C4-2B (cell line): ENCODE data around the gene ARSA.
"Not testable (repeated sequence)": the region's sequence is repeated elsewhere in the genome, so short reads cannot be mapped to it uniquely, and the experiment has no call there.

Experiments used
- H3K27ac ChIP-seq: fragments of 450-650 bp; 2 replicates; pipeline ENCODE4 v1.5.1; 2017
- CTCF ChIP-seq: fragments of 450-650 bp; conservative IDR thresholded peaks from 2 replicates; pipeline ENCODE4 v1.5.1; 2017; ENCODE audit warnings: mild to moderate bottlenecking
- ZFX ChIP-seq: fragments of 450-650 bp; IDR thresholded peaks from 2 replicates; pipeline ENCODE4 v1.6.1; 2017

Gene ARSA

GRCh38 chr22:50641696-50642607, 14.0 kb upstream of the ARSA start:
- H3K27ac ChIP-seq, result no peak overlapping the region
- no peak for TF ChIP-seq ZFX
- no peak; the same call in 1 of the 2 replicates for TF ChIP-seq CTCF

- no peak overlapping the region for H3K27ac ChIP-seq
- TF ChIP-seq CTCF, result no peak
- TF ChIP-seq ZFX, result no peak
Measured at GRCh38 chr22:50640857-50641647, 13.1 kb upstream of the ARSA start.

- H3K27ac ChIP-seq, result not testable (repeated sequence)
Measured at GRCh38 chr22:50640296-50640695, 12.3 kb upstream of the ARSA start.

GRCh38 chr22:50635591-50635990, 7.6 kb upstream of the ARSA start:
- H3K27ac ChIP-seq, result no peak overlapping the region
- TF ChIP-seq ZFX, result no peak
- no peak for TF ChIP-seq CTCF

GRCh38 chr22:50633771-50634170, 5.8 kb upstream of the ARSA start:
- H3K27ac ChIP-seq, result no peak overlapping the region
- TF ChIP-seq CTCF (no peak), ZFX (no peak; the same call in 1 of the 2 replicates)

- no peak for TF ChIP-seq CTCF
- no peak overlapping the region for H3K27ac ChIP-seq
Measured at GRCh38 chr22:50633086-50633485, 5.1 kb upstream of the ARSA start.

- TF ChIP-seq ZFX (no peak), CTCF (no peak)
- no peak overlapping the region for H3K27ac ChIP-seq
Measured at GRCh38 chr22:50630376-50630775, 2.4 kb upstream of the ARSA start.
